Loucy (cell line): ENCODE data around the gene SUPT3H.

Source experiments
- CTCF ChIP-seq: fragments of 200-600 bp; sonication (generic); conservative IDR thresholded peaks from 2 replicates; pipeline ENCODE4 v1.5.1; 2014; ENCODE audit warnings: mild to moderate bottlenecking, antibody characterized with exemption, low read length
- EZH2phosphoT487 ChIP-seq: fragments of 200-600 bp; IDR thresholded peaks from 2 replicates; pipeline ENCODE4 v1.6.1; 2018; ENCODE audit warnings: antibody characterized with exemption, mild to moderate bottlenecking, moderate library complexity, borderline replicate concordance

GRCh38 chr6:44868335-44868668 lies 509.4 kb downstream of the SUPT3H start:
- TF ChIP-seq CTCF, result no peak
- no peak for TF ChIP-seq EZH2phosphoT487
